Fibroblast of skin of scalp (primary cell): ENCODE data around the gene RALY.

ENCODE experiments used
- DNase-seq: peaks from one replicate; pipeline ENCODE4 v3.0.0-alpha.2; 2013

Gene RALY

GRCh38 chr20:34049897-34050695 lies 56.4 kb downstream of the RALY start:
- DNase-seq: no peak

- DNase-seq: no peak
Observed at GRCh38 chr20:34052414-34052813, 58.7 kb downstream of the RALY start.

- no peak for DNase-seq
Observed at GRCh38 chr20:34055290-34055689, 61.6 kb downstream of the RALY start.

GRCh38 chr20:34058831-34059230 lies 65.1 kb downstream of the RALY start:
- peak; percentile 26 for DNase-seq

- DNase-seq: no peak
Observed at GRCh38 chr20:34060970-34061369, 67.3 kb downstream of the RALY start.

GRCh38 chr20:34061695-34062094 lies 68.0 kb downstream of the RALY start:
- no peak for DNase-seq

- DNase-seq: no peak
Observed at GRCh38 chr20:34062570-34063482, 69.1 kb downstream of the RALY start.

- DNase-seq: no peak
Observed at GRCh38 chr20:34064286-34064685, 70.6 kb downstream of the RALY start.

GRCh38 chr20:34065260-34065659 lies 71.5 kb downstream of the RALY start:
- DNase-seq: peak; percentile 40

GRCh38 chr20:34066476-34067090 lies 72.9 kb downstream of the RALY start:
- DNase-seq: peak; percentile 67

GRCh38 chr20:34068001-34068400 lies 74.3 kb downstream of the RALY start:
- DNase-seq: no peak

GRCh38 chr20:34069341-34070078 lies 75.8 kb downstream of the RALY start:
- DNase-seq: peak; percentile 82

GRCh38 chr20:34070079-34070439 lies 76.3 kb downstream of the RALY start:
- DNase-seq: no peak

GRCh38 chr20:34070859-34071258 lies 77.1 kb downstream of the RALY start:
- DNase-seq: no peak

- no peak for DNase-seq
Observed at GRCh38 chr20:34072076-34072475, 78.4 kb downstream of the RALY start.

GRCh38 chr20:34072778-34073177 lies 79.1 kb downstream of the RALY start:
- no peak for DNase-seq

- DNase-seq: peak; percentile 21
Observed at GRCh38 chr20:34074101-34074760, 80.5 kb downstream of the RALY start.

GRCh38 chr20:34075647-34076046 lies 81.9 kb downstream of the RALY start:
- DNase-seq: no peak

GRCh38 chr20:34076952-34077351 lies 83.2 kb downstream of the RALY start:
- DNase-seq: no peak

GRCh38 chr20:34078540-34078939 lies 84.8 kb downstream of the RALY start:
- DNase-seq: no peak

GRCh38 chr20:34079818-34080217 lies 86.1 kb downstream of the RALY start:
- DNase-seq: no peak
